HG03103 (cell line): ENCODE measurements around the gene PNPLA8.
A peak's percentile ranks its signal among the peaks of the same experiment; 100 is the strongest.
"Not testable (repeated sequence)": the region's sequence is repeated elsewhere in the genome, so short reads cannot be mapped to it uniquely, and the experiment has no call there.

ENCODE experiments used
- ATAC-seq: cut with Tn5 transposase; IDR thresholded peaks from one replicate; pipeline ENCODE4 v1.9.1; 2021; ENCODE audit warnings: low read depth; ENCODE audit not compliant: unreplicated experiment

The PNPLA8 gene

GRCh38 chr7:108529341-108529740 is 3.4 kb upstream of the PNPLA8 start:
- no peak for ATAC-seq

GRCh38 chr7:108528183-108528712 is 2.3 kb upstream of the PNPLA8 start:
- ATAC-seq = no peak

- ATAC-seq = no peak
Measured at GRCh38 chr7:108526768-108527017, 758 bp upstream of the PNPLA8 start.

- peak; percentile 34 for ATAC-seq
Measured at GRCh38 chr7:108525327-108525984, 479 bp downstream of the PNPLA8 start.

GRCh38 chr7:108522780-108523179 is 3.2 kb downstream of the PNPLA8 start:
- ATAC-seq = no peak

GRCh38 chr7:108517951-108518350 is 8.0 kb downstream of the PNPLA8 start:
- ATAC-seq = no peak

- no peak for ATAC-seq
Measured at GRCh38 chr7:108515630-108516029, 10.3 kb downstream of the PNPLA8 start.

- ATAC-seq = no peak
Measured at GRCh38 chr7:108515013-108515412, 10.9 kb downstream of the PNPLA8 start.

GRCh38 chr7:108511939-108512338 is 14.0 kb downstream of the PNPLA8 start:
- no peak for ATAC-seq

- not testable (repeated sequence) for ATAC-seq
Measured at GRCh38 chr7:108504576-108504975, 21.4 kb downstream of the PNPLA8 start.

GRCh38 chr7:108503112-108504026 is 22.6 kb downstream of the PNPLA8 start:
- ATAC-seq = peak; percentile 93

- ATAC-seq = no peak
Measured at GRCh38 chr7:108499566-108499965, 26.4 kb downstream of the PNPLA8 start.

- ATAC-seq = no peak
Measured at GRCh38 chr7:108498481-108498880, 27.5 kb downstream of the PNPLA8 start.

- ATAC-seq = peak; percentile 85
Measured at GRCh38 chr7:108497082-108497725, 28.7 kb downstream of the PNPLA8 start.

- ATAC-seq = no peak
Measured at GRCh38 chr7:108492742-108493141, 33.2 kb downstream of the PNPLA8 start.

- ATAC-seq = no peak
Measured at GRCh38 chr7:108488768-108489538, 37.0 kb downstream of the PNPLA8 start.

GRCh38 chr7:108487646-108488045 is 38.3 kb downstream of the PNPLA8 start:
- no peak for ATAC-seq

GRCh38 chr7:108486291-108486966 is 39.5 kb downstream of the PNPLA8 start:
- peak; percentile 49 for ATAC-seq

- no peak for ATAC-seq
Measured at GRCh38 chr7:108484137-108484536, 41.8 kb downstream of the PNPLA8 start.

- ATAC-seq = no peak
Measured at GRCh38 chr7:108480311-108480710, 45.6 kb downstream of the PNPLA8 start.
